Transverse colon (tissue), 3 donors: ENCODE measurements around the gene DPP9.

Experiments
- CTCF ChIP-seq, 5 experiments: fragments of 200-600 bp in 3 of 5; fragments of 450-650 bp in 2 of 5; sonication (generic) in 3 of 5; IDR thresholded peaks; 1 replicate in 2 of 5; 2 replicates in 3 of 5; pipeline ENCODE4 v1.5.1; 2016 to 2017; ENCODE audit warnings: antibody characterized with exemption in 5 of 5, inconsistent platforms in 3 of 5, mild to moderate bottlenecking in 2 of 5, moderate library complexity in 1 of 5
- EP300 ChIP-seq: sonication (generic); formaldehyde crosslinking; IDR thresholded peaks from one replicate; pipeline ENCODE4 v1.6.1; 2017; ENCODE audit warnings: antibody characterized with exemption, low read depth

DNA sequence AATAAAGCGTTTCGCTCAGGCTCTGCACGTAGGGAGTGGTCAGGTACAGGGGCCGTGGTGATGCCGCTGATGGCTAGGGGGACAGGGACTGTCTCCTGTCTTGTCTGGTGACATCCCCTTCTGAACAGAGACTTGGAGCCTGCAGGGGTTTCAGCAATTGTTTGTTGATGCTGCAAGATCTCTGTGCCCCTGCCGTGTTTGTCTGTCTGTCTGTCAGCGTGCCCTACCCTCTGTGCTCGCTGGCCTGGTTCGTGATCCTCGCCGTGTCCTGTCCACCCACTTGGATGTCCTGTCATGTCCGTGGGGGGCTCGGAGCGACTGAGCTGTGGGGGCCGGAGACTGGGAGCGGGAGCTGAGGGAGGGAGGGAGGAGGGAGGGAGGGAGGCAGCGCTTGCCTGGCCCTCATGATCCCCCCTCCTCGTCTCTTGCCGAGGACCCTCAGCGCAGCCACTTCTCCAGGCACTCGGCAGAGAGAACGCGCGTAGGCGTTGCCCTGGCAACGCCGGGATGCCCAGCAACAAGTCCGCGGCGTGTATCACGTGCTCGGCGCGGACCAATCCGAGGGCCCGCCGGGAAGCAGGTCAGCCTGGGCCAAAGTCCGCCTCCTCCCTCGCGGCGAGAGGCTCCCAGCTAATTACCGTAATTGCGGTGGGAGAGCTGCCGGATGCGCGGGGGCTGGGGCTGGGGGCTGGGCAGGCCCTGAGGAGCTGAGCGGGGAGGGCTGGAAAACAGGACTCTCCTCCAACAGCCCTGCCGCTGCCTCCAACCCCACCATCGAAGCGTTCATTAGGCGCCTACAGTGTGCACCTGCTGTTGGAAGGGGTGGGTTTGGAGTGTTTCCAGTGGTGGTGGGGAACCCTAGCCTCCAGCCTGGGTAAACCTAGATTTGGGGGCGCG is 36.0 kb upstream of the DPP9 start:
- TF ChIP-seq CTCF (IDR thresholded peaks at IDR 0.05): no peak
- TF ChIP-seq EP300: no peak
